VCaP (cell line): ENCODE measurements around the gene MACROD2.

Experiments used
- H3K27ac ChIP-seq: fragments of 450-650 bp; 2 replicates; pipeline ENCODE4 v1.5.1; 2017
- CTCF ChIP-seq: fragments of 450-650 bp; conservative IDR thresholded peaks from 2 replicates; pipeline ENCODE4 v1.5.1; 2017; ENCODE audit warnings: mild to moderate bottlenecking, moderate library complexity

Gene MACROD2

GRCh38 chr20:15931897-15932296 is 1936.6 kb downstream of the MACROD2 start:
- no peak overlapping the region for H3K27ac ChIP-seq
- no peak for TF ChIP-seq CTCF

GRCh38 chr20:15937179-15937578 is 1941.9 kb downstream of the MACROD2 start:
- no peak overlapping the region for H3K27ac ChIP-seq
- no peak for TF ChIP-seq CTCF

GRCh38 chr20:15938847-15939246 is 1943.5 kb downstream of the MACROD2 start:
- TF ChIP-seq CTCF, result no peak
- H3K27ac ChIP-seq, result no peak overlapping the region

GRCh38 chr20:15940127-15940526 is 1944.8 kb downstream of the MACROD2 start:
- TF ChIP-seq CTCF, result no peak
- H3K27ac ChIP-seq, result no peak overlapping the region

- TF ChIP-seq CTCF, result no peak
Measured at GRCh38 chr20:15942130-15942529, 1946.8 kb downstream of the MACROD2 start.

GRCh38 chr20:15945289-15945688 is 1950.0 kb downstream of the MACROD2 start:
- no peak for TF ChIP-seq CTCF
- no peak overlapping the region for H3K27ac ChIP-seq

More at GRCh38 chr20:15942130-15942529, 1946.8 kb downstream of the MACROD2 start:
- no peak overlapping the region for H3K27ac ChIP-seq

- no peak for TF ChIP-seq CTCF
Measured at GRCh38 chr20:15949391-15949790, 1954.1 kb downstream of the MACROD2 start.

GRCh38 chr20:15951658-15952057 is 1956.3 kb downstream of the MACROD2 start:
- TF ChIP-seq CTCF, result no peak
- H3K27ac ChIP-seq, result no peak overlapping the region

More at GRCh38 chr20:15949391-15949790, 1954.1 kb downstream of the MACROD2 start:
- H3K27ac ChIP-seq, result no peak overlapping the region
